Measurements from ENCODE around the gene LNP1.

- TF ChIP-seq EP300 (IDR thresholded peaks at IDR 0.05), result no peak
- TF ChIP-seq CTCF (IDR thresholded peaks at IDR 0.05), result no peak
- TF ChIP-seq POLR2A (IDR thresholded peaks at IDR 0.05), result no peak
- no peak for TF ChIP-seq POLR2AphosphoS5 (IDR thresholded peaks at IDR 0.05)
Measured at GRCh38 chr3:100438623-100438974, 37.3 kb downstream of the LNP1 start.
